Mucosa of descending colon (tissue), 3 donors: ENCODE results near the gene HBS1L. TPM values are rescaled to one million over a fixed set of nuclear protein-coding genes. Genes with fewer than 3 reads are reported as not detected.

ENCODE experiments used
- ATAC-seq: fragments of 200-7000 bp; cut with Tn5 transposase; one replicate; pipeline ENCODE4 v1.9.1; 2020; ENCODE audit warnings: mild to moderate bottlenecking, moderate library complexity
- DNase-seq, 3 donors: peaks; one replicate each; pipeline ENCODE4 v3.0.0-alpha.2; 2020
- H3K36me3 ChIP-seq: fragments of 200-600 bp; one replicate; pipeline ENCODE4 v1.8.0; 2021; ENCODE audit warnings: low read depth, mild to moderate bottlenecking
- H3K4me1 ChIP-seq: fragments of 200-600 bp; one replicate; pipeline ENCODE4 v1.8.0; 2021; ENCODE audit warnings: low read depth, mild to moderate bottlenecking
- H3K4me3 ChIP-seq: fragments of 200-600 bp; one replicate; pipeline ENCODE4 v1.8.0; 2021; ENCODE audit warnings: mild to moderate bottlenecking
- H3K9me3 ChIP-seq: fragments of 200-600 bp; one replicate; pipeline ENCODE4 v1.8.0; 2021; ENCODE audit warnings: mild to moderate bottlenecking
- intact Hi-C, 2 donors: fragments of 100-400 bp; cut with DNase I in 1 of 2; cut with micrococcal nuclease in 1 of 2; formaldehyde crosslinking; loops; one replicate each; pipeline versions ENCODE4 v1.11.0 to v1.11.1; 2022; cut with DNase I, micrococcal nuclease
- total RNA-seq, 3 donors: library from RNA; stranded (reverse); fragmentation: NEBNext Ultra II Directional in 2 of 3; extraction: Animal tissue kit (Norgen Biotek cat#: 25700) in 2 of 3; gene quantifications; one replicate each; pipeline versions ENCODE4 v1.2.1 to v1.2.4, GENCODE V29; 2021 to 2023
- TF ChIP-seq, protein P1 (sequence below): fragments of 200-600 bp; IDR thresholded peaks from one replicate; pipeline ENCODE4 v1.8.0; 2022; ENCODE audit warnings: antibody characterized with exemption, mild to moderate bottlenecking
- donor health status: DM: no; HTN: no; CAD: no; lungs with moderate emphysema.
- donor health status: DM: no; HTN: no; CAD: no.
- donor health status: DM: no; HTN: yes; CAD: no.

The HBS1L gene
- total RNA-seq, 3 donors from 2014 or later, result 43.0 to 68.6 (median 51.3) TPM

DNA sequence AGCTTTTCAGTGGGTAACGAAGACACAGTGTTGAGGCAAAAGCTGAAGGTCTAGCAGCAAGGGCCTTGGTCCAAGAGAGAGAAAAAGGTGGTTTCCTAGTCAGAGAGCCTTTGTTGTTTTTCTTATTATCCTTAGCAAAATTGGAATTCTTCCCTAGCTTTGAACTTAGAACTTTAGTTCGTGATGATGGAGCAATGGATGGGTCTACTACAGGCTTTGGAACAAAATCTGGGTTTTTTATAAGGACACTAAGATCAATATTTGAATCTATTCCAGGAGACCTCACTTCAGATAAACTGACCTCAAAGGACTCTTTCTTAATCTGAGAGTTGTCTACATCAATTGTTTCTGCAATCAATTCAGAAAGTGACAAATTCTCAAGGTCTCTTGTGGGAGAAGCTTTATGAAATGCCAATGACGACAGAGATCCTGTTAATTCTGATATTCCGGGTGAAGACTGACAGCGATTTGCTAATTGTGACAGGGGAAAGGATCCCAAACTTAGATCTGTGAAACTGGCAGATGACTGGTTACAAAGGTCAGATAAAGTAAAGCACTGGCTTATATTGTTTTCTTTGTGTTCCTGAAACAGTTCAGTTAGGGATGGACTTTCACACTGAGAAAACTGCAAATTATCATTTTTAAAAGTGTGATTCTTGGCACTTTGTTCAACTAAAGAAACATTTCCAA lies 17.7 kb downstream of the HBS1L start:
- Histone ChIP-seq H3K4me3 (no peak overlapping the region), H3K9me3 (no peaks in the 10 kb centered on the region), H3K36me3 (no peaks in the 10 kb centered on the region), H3K4me1 (no peaks in the 10 kb centered on the region)
- DNase-seq, result no peak
- ATAC-seq, result no peak
- intact Hi-C loops, result no loop called here
- TF ChIP-seq, protein P1, sequence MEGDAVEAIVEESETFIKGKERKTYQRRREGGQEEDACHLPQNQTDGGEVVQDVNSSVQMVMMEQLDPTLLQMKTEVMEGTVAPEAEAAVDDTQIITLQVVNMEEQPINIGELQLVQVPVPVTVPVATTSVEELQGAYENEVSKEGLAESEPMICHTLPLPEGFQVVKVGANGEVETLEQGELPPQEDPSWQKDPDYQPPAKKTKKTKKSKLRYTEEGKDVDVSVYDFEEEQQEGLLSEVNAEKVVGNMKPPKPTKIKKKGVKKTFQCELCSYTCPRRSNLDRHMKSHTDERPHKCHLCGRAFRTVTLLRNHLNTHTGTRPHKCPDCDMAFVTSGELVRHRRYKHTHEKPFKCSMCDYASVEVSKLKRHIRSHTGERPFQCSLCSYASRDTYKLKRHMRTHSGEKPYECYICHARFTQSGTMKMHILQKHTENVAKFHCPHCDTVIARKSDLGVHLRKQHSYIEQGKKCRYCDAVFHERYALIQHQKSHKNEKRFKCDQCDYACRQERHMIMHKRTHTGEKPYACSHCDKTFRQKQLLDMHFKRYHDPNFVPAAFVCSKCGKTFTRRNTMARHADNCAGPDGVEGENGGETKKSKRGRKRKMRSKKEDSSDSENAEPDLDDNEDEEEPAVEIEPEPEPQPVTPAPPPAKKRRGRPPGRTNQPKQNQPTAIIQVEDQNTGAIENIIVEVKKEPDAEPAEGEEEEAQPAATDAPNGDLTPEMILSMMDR, result no peak

DNA sequence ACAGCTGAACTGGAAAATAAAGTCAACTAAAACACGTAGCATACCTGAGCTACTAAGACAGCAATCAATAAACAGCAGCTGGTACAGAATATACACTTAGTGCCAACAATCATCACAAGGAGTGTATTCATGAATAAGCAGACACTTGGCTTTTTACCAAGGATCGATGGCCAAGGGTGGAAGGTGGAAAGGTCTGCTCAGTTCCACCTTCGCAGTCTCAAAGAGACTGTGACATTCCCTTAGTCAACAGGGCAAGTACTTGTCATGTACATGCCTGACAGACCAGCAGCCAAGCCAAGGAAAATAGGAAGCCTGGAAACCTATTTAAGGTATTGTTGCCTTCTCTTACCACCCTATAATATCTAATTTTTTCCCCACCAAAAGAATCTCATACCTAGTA lies 21.4 kb downstream of the HBS1L start:
- no peak overlapping the region for H3K4me3 ChIP-seq
- no peaks in the 10 kb centered on the region for H3K4me1 ChIP-seq
- TF ChIP-seq, protein P1, result no peak
- intact Hi-C loops, result no loop called here
- DNase-seq, result no peak
- no peaks in the 10 kb centered on the region for H3K36me3 ChIP-seq
- no peak for ATAC-seq
- no peaks in the 10 kb centered on the region for H3K9me3 ChIP-seq

DNA sequence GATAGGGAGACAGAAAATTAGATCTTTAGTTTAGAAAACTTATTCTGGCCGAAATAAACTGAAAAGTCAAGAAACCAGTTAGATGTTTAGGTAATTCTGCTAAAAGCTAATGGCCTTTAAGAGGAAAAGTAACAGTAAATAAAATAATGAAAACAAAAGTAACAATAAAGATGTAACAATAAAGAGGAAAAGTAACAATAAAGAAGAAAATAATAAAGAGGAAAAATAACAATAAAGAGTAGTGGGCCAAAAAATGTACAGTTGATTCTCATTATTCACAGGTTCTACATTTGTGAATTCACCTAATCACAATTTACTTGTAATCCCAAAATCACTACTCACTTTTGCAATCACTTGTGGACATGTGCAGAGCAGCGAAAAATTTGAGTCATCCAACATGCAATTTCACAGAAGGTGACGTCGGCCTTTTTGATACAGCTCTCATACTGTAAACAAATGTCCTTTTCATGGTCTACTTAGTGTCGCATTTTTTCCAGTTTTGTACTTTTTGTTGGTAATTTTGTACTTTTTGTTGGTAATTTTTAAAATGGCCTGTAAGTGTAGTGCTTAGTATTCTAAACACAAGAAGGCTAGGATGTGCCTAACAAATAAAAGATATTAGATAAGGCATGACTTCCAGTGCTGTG lies 24.0 kb downstream of the HBS1L start:
- TF ChIP-seq, protein P1, result no peak
- intact Hi-C loops, result no loop called here
- ATAC-seq, result no peak

DNA sequence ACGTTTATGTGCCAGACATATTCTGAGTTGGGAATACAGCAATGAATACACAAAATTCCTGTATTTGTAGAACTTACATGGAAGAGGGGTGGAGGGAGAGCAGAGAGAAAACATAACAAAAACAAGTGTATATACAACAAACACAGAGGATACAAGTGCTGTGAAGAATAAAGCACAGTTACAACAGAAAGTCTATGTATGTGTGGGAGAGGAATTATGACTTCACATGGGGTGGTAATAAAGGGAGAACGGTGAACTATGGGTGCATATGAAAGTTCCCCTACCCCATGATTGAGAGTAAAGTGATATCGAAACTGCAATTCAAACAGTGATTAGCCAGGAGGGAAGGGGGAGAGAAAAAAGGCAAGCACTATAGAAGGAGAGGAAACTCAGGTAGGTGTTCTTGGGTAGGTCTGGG lies 24.6 kb downstream of the HBS1L start:
- intact Hi-C loops, result no loop called here
- Histone ChIP-seq H3K4me1 (no peaks in the 10 kb centered on the region), H3K9me3 (no peaks in the 10 kb centered on the region), H3K4me3 (no peak overlapping the region), H3K36me3 (no peaks in the 10 kb centered on the region)
- peak; percentile 44 for ATAC-seq
- no peak for DNase-seq
- TF ChIP-seq, protein P1, result no peak

More for the DNA sequence above, 24.0 kb downstream of the HBS1L start:
- no peaks in the 10 kb centered on the region for H3K4me1 ChIP-seq
- no peaks in the 10 kb centered on the region for H3K9me3 ChIP-seq
- H3K36me3 ChIP-seq, result no peaks in the 10 kb centered on the region
- no peak overlapping the region for H3K4me3 ChIP-seq
- DNase-seq, result no peak

DNA sequence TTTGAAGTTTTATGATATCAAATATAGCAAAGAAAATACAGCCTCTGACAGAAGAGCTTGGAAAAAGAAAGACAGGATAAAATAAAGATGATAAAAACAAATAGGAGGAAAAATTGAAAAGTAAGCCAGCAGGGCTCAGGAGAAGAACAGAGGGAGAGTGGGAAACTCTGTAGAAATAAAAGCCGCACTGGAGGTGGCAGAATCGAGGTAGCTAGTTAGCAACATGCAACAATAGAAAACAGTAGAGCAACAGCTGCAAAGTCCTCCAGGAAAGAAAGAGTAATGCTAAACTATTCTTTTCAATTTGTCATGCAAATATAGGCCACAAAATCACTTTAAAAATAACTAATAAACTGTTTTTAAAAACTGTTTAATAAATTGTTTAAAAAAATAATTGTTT lies 28.8 kb downstream of the HBS1L start:
- H3K4me1 ChIP-seq, result no peaks in the 10 kb centered on the region
- H3K36me3 ChIP-seq, result no peaks in the 10 kb centered on the region
- no peaks in the 10 kb centered on the region for H3K9me3 ChIP-seq
- H3K4me3 ChIP-seq, result no peak overlapping the region
- intact Hi-C loops, result no loop called here
- no peak for DNase-seq
- TF ChIP-seq, protein P1, result no peak
- no peak for ATAC-seq
